Activated T-cell treated with anti-CD3 and anti-CD28 coated beads, Interleukin-2, amount 50 U/mL, for 48 hours (primary cell): ENCODE data around the gene TCOF1.

ENCODE experiments used
- DNase-seq, 2 experiments: peaks; one replicate each; pipeline ENCODE4 v3.0.0-alpha.2; 2020

TCOF1 gene

GRCh38 chr5:150391986-150392385 lies 34.5 kb downstream of the TCOF1 start:
- DNase-seq: no peak

- no peak for DNase-seq
Measured at GRCh38 chr5:150392680-150393079, 35.2 kb downstream of the TCOF1 start.

- no peak for DNase-seq
Measured at GRCh38 chr5:150393096-150393645, 35.7 kb downstream of the TCOF1 start.

GRCh38 chr5:150394131-150394530 lies 36.6 kb downstream of the TCOF1 start:
- no peak for DNase-seq

GRCh38 chr5:150394912-150395687 lies 37.6 kb downstream of the TCOF1 start:
- peak in 1 of 2 experiments; percentile 18 for DNase-seq

GRCh38 chr5:150395688-150395975 lies 38.1 kb downstream of the TCOF1 start:
- DNase-seq: no peak

GRCh38 chr5:150396267-150396666 lies 38.8 kb downstream of the TCOF1 start:
- DNase-seq: no peak

GRCh38 chr5:150397146-150397781 lies 39.8 kb downstream of the TCOF1 start:
- DNase-seq: no peak

- no peak for DNase-seq
Measured at GRCh38 chr5:150397782-150398721, 40.6 kb downstream of the TCOF1 start.

GRCh38 chr5:150398722-150399523 lies 41.4 kb downstream of the TCOF1 start:
- DNase-seq: peak in 1 of 2 experiments; percentile 38

GRCh38 chr5:150399524-150400211 lies 42.2 kb downstream of the TCOF1 start:
- DNase-seq: no peak

- no peak for DNase-seq
Measured at GRCh38 chr5:150400316-150401075, 43.0 kb downstream of the TCOF1 start.

GRCh38 chr5:150401076-150401375 lies 43.5 kb downstream of the TCOF1 start:
- no peak for DNase-seq

GRCh38 chr5:150401376-150402228 lies 44.1 kb downstream of the TCOF1 start:
- DNase-seq: no peak

- no peak for DNase-seq
Measured at GRCh38 chr5:150402229-150402773, 44.8 kb downstream of the TCOF1 start.

- DNase-seq: no peak
Measured at GRCh38 chr5:150402901-150403342, 45.4 kb downstream of the TCOF1 start.

- DNase-seq: no peak
Measured at GRCh38 chr5:150404121-150404520, 46.6 kb downstream of the TCOF1 start.

- DNase-seq: no peak
Measured at GRCh38 chr5:150404535-150404934, 47.0 kb downstream of the TCOF1 start.

- no peak for DNase-seq
Measured at GRCh38 chr5:150404941-150405816, 47.7 kb downstream of the TCOF1 start.
